ENCODE results near the gene CIAO3.

The CIAO3 gene

DNA sequence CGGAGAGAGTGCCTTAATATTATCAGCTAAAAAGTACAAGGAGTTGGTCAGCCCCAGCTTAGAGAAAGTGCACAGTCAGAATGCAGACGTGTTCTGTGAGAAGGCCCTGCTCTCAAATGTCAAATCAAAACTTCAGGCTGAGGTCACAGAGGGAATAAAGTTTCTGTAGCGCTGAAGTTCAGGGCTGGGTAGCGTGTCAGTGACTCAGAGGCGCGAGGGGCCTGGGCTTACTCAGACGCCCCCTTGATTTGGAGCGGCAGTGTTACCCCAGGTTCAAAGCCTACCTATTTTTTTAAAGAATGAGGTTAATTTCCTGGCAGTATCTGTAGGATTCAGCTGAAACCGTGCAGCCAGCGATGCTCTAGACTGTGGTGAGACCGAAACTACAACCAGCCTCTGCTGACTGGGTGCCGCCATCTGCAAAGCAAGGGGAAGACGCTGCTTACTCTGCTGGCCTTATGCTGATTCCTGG, 4.8 kb downstream of the CIAO3 start:
- no peak for DNase-seq (ENCODE audit: low read depth, low spot score)

- DNase-seq (ENCODE audit: low read depth, low spot score) = no peak
These were observed 5.6 kb downstream of the CIAO3 start for GRCh38 chr16:734981-735881.

DNA sequence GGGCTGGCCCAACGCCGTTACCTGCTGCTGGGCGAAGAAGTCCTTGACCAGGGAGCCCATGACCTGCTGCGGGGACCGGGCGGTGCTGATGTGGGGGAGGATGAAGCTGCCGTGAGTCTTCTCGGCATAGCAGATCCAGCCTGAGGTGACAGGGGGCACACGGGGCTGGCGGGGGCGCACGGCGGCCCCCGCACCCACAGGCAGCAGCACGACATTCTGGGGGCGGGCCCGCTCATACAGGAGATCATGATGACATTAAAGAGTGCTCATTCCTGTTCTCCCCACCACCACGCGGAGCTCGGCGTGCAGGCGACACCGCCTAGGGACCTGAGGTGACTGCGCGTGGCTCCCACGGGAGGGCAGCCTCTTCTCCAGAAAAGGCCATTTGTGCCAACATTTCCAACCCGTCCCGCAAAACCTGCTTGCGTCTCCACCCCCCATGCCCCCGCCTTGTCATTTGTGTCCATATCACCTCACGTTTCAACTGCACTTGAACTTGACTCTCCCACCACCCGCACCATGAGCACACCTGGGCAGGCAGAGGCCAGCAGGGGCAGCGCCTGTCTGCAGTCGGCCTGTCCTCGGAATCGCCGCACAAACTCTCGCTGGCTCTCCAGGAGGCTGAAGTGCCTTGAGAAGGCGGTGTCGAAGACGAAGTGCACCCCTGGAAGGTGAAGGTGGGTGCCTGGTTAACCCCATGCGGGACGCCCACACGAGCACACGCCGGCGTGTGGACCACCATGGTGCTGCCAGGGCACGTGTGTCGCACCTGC, 6.4 kb downstream of the CIAO3 start:
- no peak for DNase-seq (ENCODE audit: low read depth, low spot score)

GRCh38 chr16:733382-734207, 7.2 kb downstream of the CIAO3 start:
- DNase-seq (ENCODE audit: low read depth, low spot score) = no peak

DNA sequence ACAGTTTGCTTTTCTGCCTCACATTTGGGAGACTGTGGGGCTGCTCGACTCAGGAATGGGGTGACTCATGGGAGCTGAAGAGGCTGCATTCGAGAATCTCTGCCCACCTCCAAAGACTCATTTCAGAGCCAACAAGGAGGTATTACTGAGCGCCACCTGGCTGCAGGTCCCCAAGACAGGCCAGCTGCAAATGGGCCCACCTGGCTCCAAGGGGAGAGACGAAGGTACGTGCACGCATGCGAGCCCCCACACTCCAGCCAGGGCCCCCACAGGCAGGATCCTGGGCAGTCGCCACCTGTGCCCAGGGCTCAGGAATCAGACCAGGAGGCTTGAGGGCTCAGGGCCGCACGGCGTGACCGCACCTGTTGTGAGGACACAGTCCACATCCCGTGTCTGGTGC, 7.9 kb downstream of the CIAO3 start:
- DNase-seq (ENCODE audit: low read depth, low spot score) = no peak

- no peak for DNase-seq (ENCODE audit: low read depth, low spot score)
These were observed 8.5 kb downstream of the CIAO3 start for GRCh38 chr16:732332-732731.

DNA sequence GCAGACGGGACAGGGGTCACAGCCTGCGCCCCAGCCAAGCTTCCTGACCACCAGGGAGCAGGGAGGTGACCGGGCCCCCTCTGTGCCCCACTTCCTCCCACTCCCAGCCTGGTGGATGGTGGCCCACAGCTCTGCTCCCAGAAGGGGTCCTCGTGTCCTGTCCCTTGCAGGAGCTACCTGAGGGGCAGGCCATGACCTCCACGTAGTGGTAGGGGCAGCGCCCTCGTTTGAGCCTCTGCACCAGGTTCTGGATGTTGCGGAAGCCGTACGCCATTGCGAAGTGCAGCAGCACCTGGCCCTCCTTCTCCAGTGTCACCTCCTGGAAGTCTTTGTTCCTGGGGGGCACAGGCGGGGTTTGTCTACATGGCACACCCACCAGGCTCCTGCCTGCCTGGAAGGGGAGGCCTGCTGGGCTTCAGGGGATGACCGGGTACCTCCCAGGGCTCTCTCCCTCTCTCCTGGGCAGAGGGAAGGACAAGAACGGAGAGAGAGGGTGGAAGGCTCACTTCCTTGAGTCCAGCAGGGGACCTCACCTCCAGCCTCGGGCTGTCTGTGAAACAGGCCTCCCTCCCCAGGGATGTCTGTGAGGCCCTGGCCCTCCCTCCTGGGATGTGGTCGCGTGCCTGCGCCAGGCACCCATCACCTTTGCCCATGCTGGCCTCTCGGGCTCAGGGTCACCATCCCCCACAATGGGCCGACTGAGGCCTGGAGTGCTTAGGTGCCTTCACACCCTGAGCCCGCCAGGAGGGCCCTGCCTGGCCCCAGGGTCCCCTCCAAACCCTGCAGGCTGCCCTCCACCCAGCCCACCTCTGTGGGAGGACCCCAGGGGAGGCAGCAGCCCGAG, 9.9 kb downstream of the CIAO3 start:
- no peak for DNase-seq (ENCODE audit: low read depth, low spot score)

DNA sequence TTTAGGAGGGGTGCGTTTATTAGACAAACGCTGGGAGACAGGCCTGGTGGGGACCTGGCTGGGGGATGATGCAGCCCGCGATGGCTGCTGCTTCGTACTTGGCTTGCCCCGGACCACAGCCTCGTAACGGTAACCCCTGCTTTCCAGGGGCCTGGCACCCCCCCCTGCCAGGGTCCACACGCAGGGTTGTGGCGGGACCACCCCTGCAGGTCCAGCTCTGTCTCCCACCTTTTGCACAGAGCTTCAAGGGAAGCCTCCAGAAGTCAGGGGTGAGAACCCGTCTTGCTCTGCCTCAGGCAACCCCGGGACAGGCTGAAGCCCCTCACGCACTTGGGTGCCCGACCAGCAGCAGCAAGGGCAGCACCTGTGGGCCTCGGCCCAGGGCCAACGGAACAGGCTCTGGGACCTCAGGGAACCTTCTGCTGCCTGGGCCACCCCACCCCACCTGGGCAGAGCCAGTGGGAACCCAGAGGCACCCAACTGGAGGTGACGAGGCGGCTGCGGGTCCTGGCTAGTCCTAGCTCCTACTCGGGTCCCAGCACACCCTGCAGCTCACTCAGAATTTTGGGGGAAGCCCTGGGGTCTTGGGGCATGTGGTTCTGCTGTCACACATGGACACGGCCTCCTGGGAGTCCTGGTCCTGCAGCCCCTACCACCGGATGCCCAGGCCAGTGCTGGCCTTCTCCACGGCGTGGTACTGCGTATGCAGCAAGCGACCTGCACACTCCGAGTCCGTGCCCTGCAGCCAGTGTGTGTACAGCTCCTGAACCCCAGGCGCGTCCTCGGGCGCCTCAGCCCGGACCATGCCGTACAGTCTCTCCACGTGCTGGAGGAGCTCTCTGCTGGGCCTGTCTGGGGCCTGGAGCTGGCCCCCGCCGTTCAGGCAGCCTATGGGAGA, 10.8 kb downstream of the CIAO3 start:
- DNase-seq (ENCODE audit: low read depth, low spot score) = no peak

GRCh38 chr16:728890-729744, 11.7 kb downstream of the CIAO3 start:
- no peak for DNase-seq (ENCODE audit: low read depth, low spot score)

DNA sequence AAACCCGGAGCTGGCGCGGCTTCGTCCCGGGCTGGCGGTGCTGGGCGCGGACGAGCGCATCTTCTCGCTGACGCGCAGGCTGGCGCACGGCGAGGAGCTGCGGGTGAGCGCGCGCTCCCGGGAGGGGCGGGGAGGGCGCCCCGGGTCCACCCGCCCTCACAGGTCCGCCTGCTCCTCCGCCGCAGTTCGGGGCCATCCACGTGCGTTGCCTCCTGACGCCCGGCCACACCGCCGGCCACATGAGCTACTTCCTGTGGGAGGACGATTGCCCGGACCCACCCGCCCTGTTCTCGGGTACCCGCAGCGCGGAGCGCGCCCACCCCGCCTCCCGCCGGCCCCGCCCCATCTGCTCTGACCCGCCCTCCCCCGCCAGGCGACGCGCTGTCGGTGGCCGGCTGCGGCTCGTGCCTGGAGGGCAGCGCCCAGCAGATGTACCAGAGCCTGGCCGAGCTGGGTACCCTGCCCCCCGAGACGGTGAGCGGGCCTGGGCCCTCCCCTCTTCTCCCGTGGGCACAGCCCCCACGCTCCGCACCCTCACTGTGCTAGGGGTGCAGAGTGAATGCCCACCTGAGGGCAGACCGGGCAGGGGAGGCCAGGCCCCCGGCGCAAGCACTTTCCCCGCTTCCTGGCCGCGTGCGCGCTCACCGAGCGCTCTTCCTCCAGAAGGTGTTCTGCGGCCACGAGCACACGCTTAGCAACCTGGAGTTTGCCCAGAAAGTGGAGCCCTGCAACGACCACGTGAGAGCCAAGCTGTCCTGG, 12.5 kb downstream of the CIAO3 start:
- no peak for DNase-seq (ENCODE audit: low read depth, low spot score)

DNA sequence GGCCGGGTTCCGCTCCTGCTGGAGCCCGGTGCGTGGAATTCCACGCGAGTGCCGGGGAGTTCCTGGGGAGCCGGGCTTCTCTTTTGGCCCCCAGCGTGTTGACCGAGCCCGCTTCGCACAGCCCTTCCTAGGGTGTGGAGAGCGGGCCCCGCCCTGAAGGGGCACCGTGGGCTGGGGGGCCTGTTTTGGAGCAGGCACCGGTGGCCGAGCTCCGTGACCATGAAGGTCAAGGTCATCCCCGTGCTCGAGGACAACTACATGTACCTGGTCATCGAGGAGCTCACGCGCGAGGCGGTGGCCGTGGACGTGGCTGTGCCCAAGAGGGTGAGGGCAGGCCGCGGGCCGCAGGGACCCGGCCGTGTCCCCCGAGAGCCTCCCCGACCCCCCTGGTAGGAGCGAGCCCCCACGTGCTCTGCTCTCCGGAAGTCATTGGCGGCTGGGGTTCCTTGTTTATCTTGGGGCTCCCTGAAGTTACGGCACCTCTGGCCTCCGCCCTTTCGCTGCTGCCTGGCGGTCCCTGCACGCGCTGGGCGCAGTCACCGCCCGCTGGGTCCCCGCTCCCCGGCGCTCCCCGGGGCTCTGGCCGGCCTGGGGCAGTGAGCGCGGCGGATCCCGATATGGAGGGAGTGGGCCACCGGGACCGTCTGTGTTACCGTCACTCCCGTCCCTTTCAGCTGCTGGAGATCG, 13.4 kb downstream of the CIAO3 start:
- no peak for DNase-seq (ENCODE audit: low read depth, low spot score)

GRCh38 chr16:726438-727290, 14.1 kb downstream of the CIAO3 start, which contains the start of the genes CCDC78 and HAGHL:
Gene CCDC78 (minus strand): TSS chr16:726443. CDS start chr16:726367, 76 bp downstream.
Gene HAGHL (plus strand): TSS chr16:727106. CDS start chr16:727510, 404 bp downstream.
- DNase-seq (ENCODE audit: low read depth, low spot score) = no peak

DNA sequence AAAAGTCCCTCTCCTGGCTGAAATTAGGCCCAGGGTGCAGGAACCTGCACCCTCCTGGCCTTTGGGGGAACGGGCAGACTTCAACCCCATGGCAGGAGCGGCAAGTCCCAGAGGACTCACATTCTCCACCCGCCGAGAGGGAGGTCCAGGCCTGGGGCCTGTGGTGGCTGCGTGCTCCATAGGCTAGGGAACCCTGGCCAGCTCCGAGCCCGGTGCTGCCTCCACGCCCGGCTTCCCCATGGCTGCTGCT, 14.7 kb downstream of the CIAO3 start:
- no peak for DNase-seq (ENCODE audit: low read depth, low spot score)

DNA sequence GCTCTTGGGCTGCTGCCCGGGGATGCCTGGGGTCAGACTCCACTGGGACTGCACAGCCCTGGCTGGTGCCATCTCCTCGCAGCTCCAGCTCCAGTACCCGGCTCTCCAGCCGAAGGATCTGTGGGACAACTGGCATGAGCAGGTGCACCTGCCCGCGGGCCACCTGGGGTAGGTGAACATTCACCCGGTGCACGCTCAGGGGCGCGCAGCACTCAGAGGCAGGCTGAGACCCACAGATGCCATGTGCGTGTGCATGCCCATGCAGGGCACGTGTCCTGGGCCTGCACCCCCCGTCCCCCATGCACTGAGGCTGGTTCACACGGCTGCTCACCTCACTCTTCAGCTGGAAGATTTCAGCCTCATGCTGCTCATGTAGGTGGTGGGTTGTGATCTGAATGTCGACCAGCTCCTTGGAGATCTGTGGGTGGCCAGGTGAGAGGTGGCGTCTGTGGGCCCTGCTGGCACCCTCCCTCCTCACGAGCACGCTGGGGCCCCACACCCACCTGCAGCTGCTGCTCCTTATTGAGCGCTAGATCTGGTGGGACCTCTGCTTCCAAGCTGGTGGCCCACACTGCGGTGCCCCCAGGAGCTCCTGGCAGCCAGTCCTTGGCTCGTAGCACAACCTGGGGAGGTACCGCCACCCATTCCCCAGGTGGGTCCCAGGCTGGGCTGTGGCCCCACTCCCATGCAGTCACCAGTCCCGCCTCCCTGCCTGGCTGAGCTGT, 15.2 kb downstream of the CIAO3 start:
- no peak for DNase-seq (ENCODE audit: low read depth, low spot score)

GRCh38 chr16:725041-725376, 15.8 kb downstream of the CIAO3 start:
- no peak for DNase-seq (ENCODE audit: low read depth, low spot score)
